B cell (primary cell): ENCODE measurements around the gene TXNRD1.

Source experiments
- EZH2 ChIP-seq: IDR thresholded peaks from 2 replicates; pipeline ENCODE4 v1.6.1; 2012; ENCODE audit warnings: borderline replicate concordance, low read depth, mild to moderate bottlenecking, moderate library complexity, low read length; ENCODE audit not compliant: insufficient read depth, poor library complexity, severe bottlenecking
- TF ChIP-seq, protein P1 (sequence below): fragments of 200-600 bp; IDR thresholded peaks from one replicate; pipeline ENCODE4 v1.8.0; 2022; ENCODE audit warnings: antibody characterized with exemption, mild to moderate bottlenecking

DNA sequence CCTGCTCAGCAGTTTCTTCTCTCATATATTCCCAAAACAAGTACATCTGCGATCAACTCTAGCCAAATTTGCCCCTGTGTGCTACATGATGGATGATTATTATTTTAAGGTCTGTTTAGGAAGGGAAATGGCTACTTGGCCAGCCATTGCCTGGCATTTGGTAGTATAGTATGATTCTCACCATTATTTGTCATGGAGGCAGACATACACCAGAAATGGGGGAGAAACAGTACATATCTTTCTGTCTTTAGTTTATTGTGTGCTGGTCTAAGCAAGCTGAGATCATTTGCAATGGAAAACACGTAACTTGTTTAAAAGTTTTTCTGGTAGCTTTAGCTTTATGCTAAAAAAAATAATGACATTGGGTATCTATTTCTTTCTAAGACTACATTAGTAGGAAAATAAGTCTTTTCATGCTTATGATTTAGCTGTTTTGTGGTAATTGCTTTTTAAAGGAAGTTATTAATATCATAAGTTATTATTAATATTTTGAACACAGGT is 133.5 kb downstream of the TXNRD1 start:
- TF ChIP-seq, protein P1, sequence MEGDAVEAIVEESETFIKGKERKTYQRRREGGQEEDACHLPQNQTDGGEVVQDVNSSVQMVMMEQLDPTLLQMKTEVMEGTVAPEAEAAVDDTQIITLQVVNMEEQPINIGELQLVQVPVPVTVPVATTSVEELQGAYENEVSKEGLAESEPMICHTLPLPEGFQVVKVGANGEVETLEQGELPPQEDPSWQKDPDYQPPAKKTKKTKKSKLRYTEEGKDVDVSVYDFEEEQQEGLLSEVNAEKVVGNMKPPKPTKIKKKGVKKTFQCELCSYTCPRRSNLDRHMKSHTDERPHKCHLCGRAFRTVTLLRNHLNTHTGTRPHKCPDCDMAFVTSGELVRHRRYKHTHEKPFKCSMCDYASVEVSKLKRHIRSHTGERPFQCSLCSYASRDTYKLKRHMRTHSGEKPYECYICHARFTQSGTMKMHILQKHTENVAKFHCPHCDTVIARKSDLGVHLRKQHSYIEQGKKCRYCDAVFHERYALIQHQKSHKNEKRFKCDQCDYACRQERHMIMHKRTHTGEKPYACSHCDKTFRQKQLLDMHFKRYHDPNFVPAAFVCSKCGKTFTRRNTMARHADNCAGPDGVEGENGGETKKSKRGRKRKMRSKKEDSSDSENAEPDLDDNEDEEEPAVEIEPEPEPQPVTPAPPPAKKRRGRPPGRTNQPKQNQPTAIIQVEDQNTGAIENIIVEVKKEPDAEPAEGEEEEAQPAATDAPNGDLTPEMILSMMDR: no peak
- TF ChIP-seq EZH2: no peak
